Glomerular endothelial cell (primary cell): ENCODE data around the gene ZPR1. TPM values are rescaled to one million over a fixed set of nuclear protein-coding genes. Genes with fewer than 3 reads are reported as not detected.

Experiments
- total RNA-seq: library from RNA; depleted of rRNA; stranded (reverse); fragments of >200 nt; gene quantifications from 2 replicates; pipeline ENCODE4 v1.2.3, GENCODE V29; 2015

ZPR1 gene
- total RNA-seq, 1 donor from 2014 or later: 50.9 TPM

Other genes starting within 250 kb of the ZPR1 start
- 5.3 and 11.6 TPM in 2 replicates for gene BUD13, start 15.0 kb downstream of the ZPR1 start, total RNA-seq
- not detected in 2 replicates for gene APOA5, start 3.9 kb upstream of the ZPR1 start, total RNA-seq
- gene APOA4, start 35.3 kb upstream of the ZPR1 start, total RNA-seq: not detected in 2 replicates
- not detected in 2 replicates for gene APOC3, start 41.9 kb upstream of the ZPR1 start, total RNA-seq
- gene APOA1, start 49.6 kb upstream of the ZPR1 start, total RNA-seq: not detected in 2 replicates